ENCODE measurements around the gene RPS14.
A peak's percentile ranks its signal among the peaks of the same experiment; 100 is the strongest.
"Not testable (repeated sequence)": the region's sequence is repeated elsewhere in the genome, so short reads cannot be mapped to it uniquely, and the experiment has no call there.

The RPS14 gene

GRCh38 chr5:150479416-150479815 lies 29.9 kb upstream of the RPS14 start:
- DNase-seq = no peak

DNA sequence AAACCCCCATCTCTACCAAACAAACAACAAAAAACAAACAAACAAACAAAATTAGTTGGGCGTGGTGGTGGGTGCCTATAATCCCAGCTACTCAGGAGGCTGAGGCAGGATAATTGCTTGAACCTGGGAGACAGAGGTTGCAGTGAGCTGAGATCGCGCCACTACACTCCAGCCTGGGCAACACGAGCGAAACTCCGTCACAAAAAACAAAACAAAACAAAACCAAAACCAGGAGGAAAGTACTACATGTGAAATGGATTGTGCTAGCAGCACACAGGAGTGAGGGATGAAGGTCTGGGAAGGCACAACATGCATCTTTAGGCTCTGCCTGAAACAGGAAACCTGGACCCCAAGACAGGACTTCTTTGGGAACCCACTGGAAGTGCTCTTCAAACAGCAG lies 27.0 kb upstream of the RPS14 start:
- DNase-seq = not testable (repeated sequence)

DNA sequence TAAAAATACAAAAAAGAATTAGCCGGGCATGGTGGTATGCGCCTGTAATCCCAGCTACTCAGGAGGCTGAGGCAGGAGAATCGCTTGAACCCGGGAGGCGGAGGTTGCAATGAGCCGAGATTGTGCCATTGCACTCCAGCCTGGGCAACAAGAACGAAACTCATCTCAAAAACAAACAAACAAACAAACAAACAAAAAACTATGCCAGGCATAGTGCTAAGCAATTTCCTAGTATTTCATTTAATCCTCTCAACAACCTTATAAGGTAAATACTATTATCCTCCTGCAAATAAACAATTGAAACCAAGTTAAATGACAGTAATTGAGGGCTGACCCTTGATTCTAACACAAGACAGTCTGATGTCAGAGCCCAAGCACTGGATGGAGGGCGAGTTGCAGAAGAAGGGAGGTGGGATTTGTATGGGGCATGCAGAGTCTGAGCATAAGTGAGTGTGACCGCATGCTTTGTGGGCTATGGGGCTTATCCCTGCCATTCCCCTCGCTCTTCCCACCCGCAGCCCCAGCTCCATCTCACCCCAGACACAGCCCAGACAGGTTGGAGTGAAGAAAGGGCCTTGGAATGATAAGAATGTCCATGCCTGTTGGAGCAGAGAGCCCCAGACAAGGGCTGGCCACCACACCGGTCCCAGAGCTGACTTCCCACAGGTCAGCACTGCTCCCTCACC lies 24.3 kb upstream of the RPS14 start:
- no peak for DNase-seq

GRCh38 chr5:150469718-150470469 lies 20.4 kb upstream of the RPS14 start:
- DNase-seq = no peak

- DNase-seq = no peak
Measured at GRCh38 chr5:150468206-150468605, 18.7 kb upstream of the RPS14 start.

DNA sequence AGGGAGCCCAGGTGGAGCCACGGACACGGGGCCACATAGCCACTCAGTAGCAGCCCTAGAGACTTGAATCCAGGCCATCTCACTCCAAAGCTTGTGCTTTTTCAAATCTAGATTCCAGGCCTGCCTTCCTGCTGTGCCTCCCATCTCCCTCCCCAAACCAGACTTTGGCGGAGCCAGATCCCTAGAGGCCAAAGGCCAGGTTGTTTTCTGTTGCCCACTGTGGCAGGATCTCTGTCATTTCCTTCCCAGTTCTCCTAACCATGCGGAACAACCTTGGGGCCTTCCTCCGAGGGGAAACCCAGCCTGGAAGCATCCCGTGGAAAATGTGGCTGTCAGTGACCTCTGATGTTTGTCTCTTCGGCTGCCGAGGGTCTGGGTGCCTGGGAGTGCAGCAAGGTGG lies 16.4 kb upstream of the RPS14 start:
- DNase-seq = no peak

DNA sequence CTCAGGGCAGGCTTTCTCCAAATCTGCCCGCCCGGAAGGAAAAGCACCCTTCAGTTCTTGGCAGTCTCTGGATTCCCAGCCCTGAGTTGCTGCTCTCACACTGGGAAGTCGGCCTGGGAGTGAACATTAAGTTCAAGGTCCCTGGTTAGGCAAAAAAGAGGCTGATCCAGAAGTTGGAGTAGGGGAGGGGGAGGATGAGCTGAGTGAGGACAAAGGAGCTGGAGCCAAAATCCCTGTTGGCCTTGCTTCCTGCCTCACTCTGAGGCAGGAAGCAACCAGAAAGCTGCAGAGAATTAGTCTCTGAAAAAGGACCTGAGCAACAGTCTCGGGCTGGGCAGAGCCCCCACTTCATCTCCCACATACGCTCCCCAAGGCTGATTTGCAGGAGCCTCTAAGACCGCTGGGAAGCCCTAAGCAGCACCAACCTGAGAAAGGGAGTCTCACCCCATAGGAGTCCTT lies 15.0 kb upstream of the RPS14 start:
- DNase-seq = no peak

DNA sequence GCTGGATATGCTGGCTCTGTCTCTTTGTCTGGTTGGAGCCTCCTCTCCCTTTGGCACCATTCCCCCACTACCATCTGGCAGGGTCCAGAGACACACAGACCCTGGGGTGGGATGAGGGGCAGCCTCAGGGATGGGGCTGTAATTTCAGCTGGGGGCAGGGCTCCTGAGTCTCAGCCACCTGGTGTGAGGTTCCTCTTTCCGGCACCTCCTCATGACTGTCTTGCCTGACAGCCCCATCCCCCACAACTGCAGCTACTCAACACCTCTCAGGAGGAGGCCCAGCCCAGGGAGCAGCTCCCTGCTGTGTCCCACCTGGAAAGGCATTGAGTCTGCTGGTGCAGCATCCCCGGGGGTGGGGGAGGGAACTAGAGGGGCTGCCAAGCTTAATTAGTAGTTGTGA lies 11.7 kb upstream of the RPS14 start:
- DNase-seq = no peak

GRCh38 chr5:150460781-150461180 lies 11.2 kb upstream of the RPS14 start:
- DNase-seq = no peak

GRCh38 chr5:150458802-150459557 lies 9.4 kb upstream of the RPS14 start:
- peak; percentile 74 to 86 (median 81) for DNase-seq

DNA sequence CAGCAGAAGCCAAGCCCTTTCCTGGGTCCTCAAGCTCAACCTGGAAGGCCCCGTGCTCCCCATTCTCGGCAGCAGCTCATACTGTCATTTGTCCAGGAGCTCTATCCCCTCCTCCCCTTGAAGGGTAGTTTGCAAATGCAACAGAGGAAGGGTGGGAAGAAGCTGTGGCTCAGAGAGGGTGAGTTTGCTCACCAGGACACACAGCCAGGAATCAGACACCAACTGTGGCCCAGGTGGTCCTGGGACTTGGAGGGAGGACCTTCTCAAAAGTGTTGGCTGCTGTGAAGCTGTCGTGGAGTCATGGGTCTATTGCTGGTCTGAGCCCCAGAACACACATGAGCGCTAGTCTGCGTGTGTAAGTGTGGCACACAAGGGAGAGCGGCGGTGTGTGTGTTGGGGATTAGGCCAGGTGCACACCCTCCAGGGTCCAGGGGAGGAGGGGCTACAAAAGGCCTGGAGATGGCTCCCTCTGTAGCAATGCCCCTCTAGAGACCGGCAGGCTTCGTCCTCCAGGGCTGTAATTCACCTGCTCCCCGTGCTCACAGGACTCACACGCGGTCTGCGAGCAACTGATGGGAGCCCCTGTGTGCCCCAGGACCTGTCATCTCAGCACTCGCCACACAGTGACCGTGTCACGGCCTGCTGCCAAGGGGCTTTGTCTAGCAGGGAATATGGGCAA lies 8.2 kb upstream of the RPS14 start:
- DNase-seq = no peak

GRCh38 chr5:150457121-150457520 lies 7.6 kb upstream of the RPS14 start:
- no peak for DNase-seq

DNA sequence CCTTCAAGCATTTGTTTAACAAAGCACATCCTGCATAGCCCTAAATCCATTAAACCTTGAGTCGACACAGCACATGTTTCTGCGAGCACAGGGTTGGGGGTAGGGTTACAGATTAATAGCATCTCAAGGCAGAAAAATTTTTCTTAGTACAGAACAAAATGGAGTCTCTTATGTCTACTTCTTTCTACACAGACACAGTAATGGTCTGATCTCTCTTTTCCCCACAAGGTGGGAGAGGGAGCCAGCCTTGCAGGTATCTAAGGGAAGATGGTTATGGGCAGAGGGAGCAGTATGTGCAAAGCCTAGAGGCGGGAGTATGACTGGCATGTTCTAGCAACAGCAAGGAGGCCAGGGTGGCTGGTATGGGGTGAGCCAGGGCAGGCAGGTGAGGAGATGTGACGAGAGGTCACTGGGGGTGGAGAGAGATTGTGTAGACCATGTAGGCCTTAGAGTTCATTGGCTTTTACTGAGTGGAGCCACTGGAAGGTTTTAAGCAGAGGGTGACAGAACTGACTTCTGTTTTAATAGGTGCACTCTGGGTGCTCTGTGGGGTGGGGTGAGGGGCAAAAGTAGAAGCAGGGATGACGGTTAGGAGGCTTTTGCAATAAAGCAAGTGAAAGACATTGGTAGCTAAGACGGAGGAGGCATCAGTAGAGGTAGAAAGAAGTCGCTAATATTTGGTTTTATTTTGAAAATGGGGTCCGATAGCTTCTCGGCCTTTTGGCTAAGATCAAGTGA lies 5.1 kb upstream of the RPS14 start:
- DNase-seq = no peak

DNA sequence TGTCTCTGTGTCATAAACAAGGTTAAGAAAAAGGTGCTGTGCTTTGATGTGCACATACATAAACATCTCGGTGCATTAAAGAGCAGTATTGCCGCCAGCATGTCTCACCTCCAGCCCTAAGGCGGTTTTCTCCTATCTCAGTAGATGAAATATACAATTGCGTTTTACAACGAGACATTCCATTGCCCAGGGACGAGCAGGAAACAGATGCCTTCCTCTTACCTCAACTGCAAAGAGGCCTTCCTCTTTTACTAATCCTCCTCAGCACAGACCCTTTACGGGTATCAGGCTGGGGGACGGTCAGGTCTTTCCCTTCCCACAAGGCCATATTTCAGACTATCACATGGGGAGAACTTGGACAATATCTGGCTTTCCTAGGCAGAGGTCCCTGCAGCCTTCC lies 4.5 kb upstream of the RPS14 start:
- not testable (repeated sequence) for DNase-seq

DNA sequence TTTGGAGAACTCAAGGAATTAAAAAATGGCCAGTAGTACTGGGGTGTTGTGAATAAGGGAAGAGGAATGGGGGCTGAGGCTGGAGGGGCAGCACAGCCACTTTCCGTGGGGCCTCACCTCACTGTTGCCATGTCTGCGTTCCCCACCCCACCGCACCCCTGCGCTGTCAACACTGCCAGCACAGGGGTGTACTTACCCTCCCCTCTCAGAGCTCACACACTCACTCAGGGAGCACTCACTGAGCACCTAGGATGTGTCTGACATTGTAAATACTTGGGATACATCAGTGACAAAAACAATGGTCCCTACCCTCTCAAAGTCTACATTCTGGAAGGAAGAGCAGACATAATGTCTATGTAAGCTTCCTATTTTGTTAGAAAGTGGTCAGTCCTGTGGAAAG lies 3.4 kb upstream of the RPS14 start:
- DNase-seq = no peak

DNA sequence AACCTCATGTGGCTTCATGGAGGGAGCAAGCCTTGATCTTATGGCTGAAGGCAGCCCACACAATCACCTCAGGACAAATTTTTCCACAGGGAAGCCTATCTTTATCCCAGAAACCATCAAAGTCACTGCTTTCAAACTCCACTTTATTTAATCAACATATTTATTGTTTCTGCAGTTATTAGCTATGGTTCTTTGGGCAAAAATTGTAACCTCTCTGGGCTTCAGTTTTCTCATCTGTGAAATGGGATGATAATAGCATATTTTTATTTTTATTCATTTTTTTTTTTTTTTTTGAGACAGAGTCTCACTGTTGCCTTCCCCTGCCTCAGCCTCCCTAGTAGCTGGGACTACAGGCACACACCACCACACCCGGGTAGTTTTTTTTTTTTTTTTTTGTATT lies 2.1 kb upstream of the RPS14 start:
- DNase-seq = no peak

DNA sequence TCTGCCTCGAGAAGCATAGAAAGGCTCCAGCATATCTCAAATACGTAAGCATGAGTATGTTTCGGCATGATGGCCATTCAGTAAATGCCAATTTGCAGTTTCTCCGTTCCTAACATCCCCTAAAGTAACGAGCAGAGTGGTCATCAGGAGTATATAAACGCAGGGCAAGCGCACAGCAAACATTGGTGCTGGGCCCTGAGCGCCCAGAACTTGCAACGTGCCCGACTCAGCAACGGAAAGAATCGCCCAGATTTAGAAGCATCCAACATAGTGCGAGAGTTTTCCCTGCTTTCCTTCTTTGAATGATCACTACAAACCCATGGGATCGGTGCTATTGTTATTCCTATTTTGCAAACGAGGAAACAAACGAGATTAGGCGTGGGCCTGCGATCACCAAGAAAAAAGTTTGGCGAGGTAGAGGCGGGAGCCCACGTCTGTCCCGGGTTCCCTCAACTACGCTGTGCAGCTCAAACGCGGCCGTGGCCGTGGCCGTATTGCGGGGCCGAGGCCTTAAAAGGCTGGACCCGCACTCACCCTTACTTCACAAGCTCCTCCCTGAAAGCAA lies 505 bp downstream of the RPS14 start:
- peak in 1 of 3 donors; percentile 20 for DNase-seq

DNA sequence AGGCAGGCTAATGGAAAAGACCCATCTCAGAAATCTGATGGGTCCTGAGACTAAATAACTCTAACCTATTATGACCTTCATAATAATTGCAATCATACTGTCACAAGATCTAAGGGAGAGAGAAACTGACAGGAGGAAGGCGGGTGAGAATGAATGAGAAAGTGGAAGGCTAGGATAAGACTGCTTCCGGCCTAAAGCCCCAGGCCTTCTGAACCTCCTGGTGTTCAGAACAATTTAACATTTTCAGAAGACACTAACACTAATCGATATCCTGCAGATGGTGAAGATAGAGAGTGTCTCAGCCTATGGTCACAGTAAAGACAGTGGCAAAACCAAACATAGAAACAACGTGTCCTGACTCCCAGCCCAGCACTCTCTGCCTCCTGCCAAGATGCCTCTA lies 1.2 kb downstream of the RPS14 start:
- peak in 2 of 3 donors; percentile 18 to 30 for DNase-seq

GRCh38 chr5:150447188-150447587 lies 2.4 kb downstream of the RPS14 start:
- no peak for DNase-seq

DNA sequence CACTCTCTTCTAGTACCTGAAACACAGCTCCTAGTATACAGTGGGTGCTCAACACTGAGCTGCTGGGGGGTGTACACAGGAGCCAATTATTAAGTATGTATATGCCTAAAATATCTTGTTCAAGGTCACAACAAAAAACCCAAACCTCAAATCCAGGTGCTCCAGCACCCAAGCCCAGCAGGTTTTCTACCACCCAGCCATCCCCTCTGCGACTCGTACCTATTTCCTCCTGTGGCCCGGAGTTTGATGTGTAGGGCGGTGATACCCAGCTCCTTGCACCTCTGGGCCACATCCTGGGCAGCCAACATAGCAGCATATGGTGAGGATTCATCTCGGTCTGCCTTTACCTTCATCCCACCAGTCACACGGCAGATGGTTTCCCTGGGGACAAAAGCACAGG lies 3.0 kb downstream of the RPS14 start:
- no peak for DNase-seq

DNA sequence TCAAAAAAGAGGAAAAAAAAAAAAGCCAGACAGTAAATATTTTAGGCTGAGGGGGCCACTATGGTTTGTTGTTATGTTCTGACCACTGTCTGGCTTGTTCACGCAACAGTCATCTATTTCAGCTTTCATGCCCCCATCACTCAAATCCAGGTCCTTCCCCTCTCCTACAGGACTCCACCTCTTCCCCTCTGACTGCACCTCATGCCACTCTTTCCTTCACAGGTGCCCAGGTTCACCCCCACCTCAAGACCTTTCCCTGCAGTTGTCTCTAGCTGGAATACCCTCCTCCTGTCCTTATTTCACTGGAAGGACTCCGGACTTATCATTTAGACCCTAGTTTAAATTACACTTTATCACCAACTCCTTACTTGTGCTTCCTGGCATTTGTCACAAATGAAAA lies 3.5 kb downstream of the RPS14 start:
- no peak for DNase-seq

- peak in 1 of 3 donors; percentile 17 for DNase-seq
Measured at GRCh38 chr5:150444770-150445169, 4.8 kb downstream of the RPS14 start.
